A673 (cell line): ENCODE measurements around the gene FAM13A.

ENCODE experiments used
- CTCF ChIP-seq: fragments of 300-800, 200-600 bp; sonication (generic); conservative IDR thresholded peaks from 2 replicates; pipeline ENCODE4 v1.5.1; 2017; ENCODE audit warnings: low read depth, mild to moderate bottlenecking, antibody characterized with exemption, low read length, moderate library complexity, mixed read lengths
- EZH2 ChIP-seq: fragments of 200-600 bp; sonication (generic); IDR thresholded peaks from 2 replicates; pipeline ENCODE4 v1.6.1; 2017; ENCODE audit warnings: borderline replicate concordance, low read depth, mild to moderate bottlenecking, mixed read lengths, antibody characterized with exemption, low read length; ENCODE audit not compliant: poor library complexity, severe bottlenecking

- TF ChIP-seq CTCF (no peak), EZH2 (no peak)
Observed at GRCh38 chr4:88969746-88970145, 87.2 kb downstream of the FAM13A start.
